BLaER1 (cell line): Measurements from ENCODE around the gene DNAJC18.

Experiments used
- H3K27ac ChIP-seq: shearing (Covaris generic); formaldehyde crosslinking; 2 replicates; pipeline ENCODE4 v1.8.1; 2022
- H3K27me3 ChIP-seq: shearing (Covaris generic); formaldehyde crosslinking; 2 replicates; pipeline ENCODE4 v1.8.1; 2022
- H3K36me3 ChIP-seq: shearing (Covaris generic); formaldehyde crosslinking; 2 replicates; pipeline ENCODE4 v1.8.1; 2022
- H3K4me1 ChIP-seq: shearing (Covaris generic); formaldehyde crosslinking; 2 replicates; pipeline ENCODE4 v1.8.1; 2022
- H3K4me2 ChIP-seq: shearing (Covaris generic); formaldehyde crosslinking; 2 replicates; pipeline ENCODE4 v1.8.1; 2022
- H3K4me3 ChIP-seq: shearing (Covaris generic); formaldehyde crosslinking; 2 replicates; pipeline ENCODE4 v1.8.1; 2022
- H3K9ac ChIP-seq: shearing (Covaris generic); formaldehyde crosslinking; 2 replicates; pipeline ENCODE4 v1.8.1; 2022
- H3K9me3 ChIP-seq: shearing (Covaris generic); formaldehyde crosslinking; 2 replicates; pipeline ENCODE4 v1.8.1; 2022
- H4K20me1 ChIP-seq: shearing (Covaris generic); formaldehyde crosslinking; 2 replicates; pipeline ENCODE4 v1.8.1; 2022
- Cebpa-rat ChIP-seq: shearing (Covaris generic); IDR thresholded peaks from 2 replicates; pipeline ENCODE4 v1.8.1; 2022

The DNAJC18 gene

DNA sequence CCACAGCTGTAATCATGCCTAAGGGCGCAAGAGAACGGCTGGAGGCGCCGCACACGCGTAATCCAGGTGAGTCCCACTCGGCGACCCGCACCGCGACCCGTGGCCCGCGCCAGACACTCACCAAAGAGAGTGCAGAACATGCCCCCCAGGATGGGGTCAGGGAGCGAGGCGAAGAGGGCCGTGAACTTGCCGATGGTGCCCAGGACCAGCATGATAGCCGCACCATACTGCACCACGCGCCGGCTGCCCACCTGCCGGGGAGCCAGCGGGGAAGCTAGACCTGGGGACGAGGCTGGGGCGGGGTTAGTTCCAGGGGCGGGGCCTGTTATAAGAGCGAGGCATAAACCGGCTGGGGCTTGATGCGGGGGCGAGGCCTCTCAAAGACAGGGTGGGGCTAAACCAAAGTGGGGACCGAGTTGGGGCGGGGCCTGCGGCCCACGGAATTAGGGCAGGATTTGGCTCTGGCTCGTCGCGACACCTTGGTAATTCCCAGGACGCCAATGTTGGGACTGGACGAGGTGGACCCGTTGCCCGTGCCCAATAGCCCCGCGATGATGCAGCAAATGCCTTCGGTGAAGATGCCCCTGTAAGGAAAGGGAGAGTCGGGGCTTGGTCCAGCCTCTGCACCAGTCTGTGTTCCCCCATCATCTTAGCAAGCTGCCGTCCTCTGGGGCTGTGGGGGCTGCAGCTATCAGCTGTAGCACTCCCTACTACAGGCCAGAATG lies 61.1 kb downstream of the DNAJC18 start:
- Histone ChIP-seq H3K4me1 (peaks cover 44% of the 10 kb centered on the region), H3K27ac (0 out of 2 replicates have a peak overlapping the region, but pooled peaks have one; percentile 3), H3K4me2 (no peak overlapping the region)

GRCh38 chr5:139377226-139377625 lies 62.1 kb downstream of the DNAJC18 start:
- Histone ChIP-seq H3K36me3 (peaks cover 75% of the 10 kb centered on the region), H3K27ac (no peak overlapping the region), H4K20me1 (no peaks in the 10 kb centered on the region; the same call in 1 of the 2 replicates), H3K4me1 (peaks cover 33% of the 10 kb centered on the region), H3K4me2 (no peak overlapping the region), H3K4me3 (no peak overlapping the region), H3K9me3 (no peaks in the 10 kb centered on the region), H3K27me3 (no peaks in the 10 kb centered on the region), H3K9ac (no peak overlapping the region)
- TF ChIP-seq Cebpa-rat, result no peak

More for the DNA sequence above, 61.1 kb downstream of the DNAJC18 start:
- Histone ChIP-seq H3K27me3 (no peaks in the 10 kb centered on the region), H3K4me3 (no peak overlapping the region), H3K9me3 (no peaks in the 10 kb centered on the region), H4K20me1 (peaks cover 7% of the 10 kb centered on the region; the same call in 1 of the 2 replicates), H3K36me3 (peaks cover 64% of the 10 kb centered on the region), H3K9ac (no peak overlapping the region)
- TF ChIP-seq Cebpa-rat, result no peak

- H4K20me1 ChIP-seq, result peaks cover under 1% of the 10 kb centered on the region; the same call in 1 of the 2 replicates
- peaks cover 83% of the 10 kb centered on the region for H3K36me3 ChIP-seq
- no peaks in the 10 kb centered on the region for H3K27me3 ChIP-seq
- peaks cover 25% of the 10 kb centered on the region for H3K4me1 ChIP-seq
- no peak overlapping the region for H3K4me2 ChIP-seq
- no peak overlapping the region for H3K9ac ChIP-seq
- TF ChIP-seq Cebpa-rat, result no peak
- no peak overlapping the region for H3K4me3 ChIP-seq
- H3K9me3 ChIP-seq, result no peaks in the 10 kb centered on the region
- no peak overlapping the region for H3K27ac ChIP-seq
These were observed 63.0 kb downstream of the DNAJC18 start for GRCh38 chr5:139376364-139376763.

GRCh38 chr5:139374909-139375308 lies 64.4 kb downstream of the DNAJC18 start:
- Histone ChIP-seq H3K36me3 (peaks cover 93% of the 10 kb centered on the region), H3K9ac (no peak overlapping the region), H3K4me1 (peaks cover 24% of the 10 kb centered on the region), H3K4me3 (no peak overlapping the region), H3K4me2 (no peak overlapping the region), H4K20me1 (peaks cover 7% of the 10 kb centered on the region; the same call in 1 of the 2 replicates), H3K9me3 (no peaks in the 10 kb centered on the region), H3K27ac (no peak overlapping the region), H3K27me3 (no peaks in the 10 kb centered on the region)
- no peak for TF ChIP-seq Cebpa-rat

GRCh38 chr5:139371482-139372435 lies 67.6 kb downstream of the DNAJC18 start:
- no peaks in the 10 kb centered on the region for H3K27me3 ChIP-seq
- H3K9ac ChIP-seq, result no peak overlapping the region
- no peak for TF ChIP-seq Cebpa-rat
- H3K4me1 ChIP-seq, result peaks cover 23% of the 10 kb centered on the region
- no peak overlapping the region for H3K4me3 ChIP-seq
- H4K20me1 ChIP-seq, result peaks cover 32% of the 10 kb centered on the region
- peaks cover 96% of the 10 kb centered on the region for H3K36me3 ChIP-seq
- H3K9me3 ChIP-seq, result no peaks in the 10 kb centered on the region
- H3K4me2 ChIP-seq, result no peak overlapping the region
- H3K27ac ChIP-seq, result no peak overlapping the region

GRCh38 chr5:139369181-139369580 lies 70.1 kb downstream of the DNAJC18 start:
- Histone ChIP-seq H3K27me3 (no peaks in the 10 kb centered on the region), H3K4me3 (no peak overlapping the region), H3K9ac (no peak overlapping the region), H3K4me2 (no peak overlapping the region), H3K27ac (no peak overlapping the region), H4K20me1 (peaks cover 57% of the 10 kb centered on the region), H3K36me3 (peaks cover 100% of the 10 kb centered on the region), H3K9me3 (no peaks in the 10 kb centered on the region), H3K4me1 (peaks cover 26% of the 10 kb centered on the region)
- no peak for TF ChIP-seq Cebpa-rat

- H3K4me2 ChIP-seq, result no peak overlapping the region
- H3K9me3 ChIP-seq, result no peaks in the 10 kb centered on the region
- peaks cover 26% of the 10 kb centered on the region for H3K4me1 ChIP-seq
- no peak overlapping the region for H3K4me3 ChIP-seq
- H3K36me3 ChIP-seq, result peaks cover 100% of the 10 kb centered on the region
- H4K20me1 ChIP-seq, result peaks cover 62% of the 10 kb centered on the region
- H3K27me3 ChIP-seq, result no peaks in the 10 kb centered on the region
- no peak overlapping the region for H3K9ac ChIP-seq
- no peak for TF ChIP-seq Cebpa-rat
- no peak overlapping the region for H3K27ac ChIP-seq
These were observed 70.7 kb downstream of the DNAJC18 start for GRCh38 chr5:139368613-139369012.

GRCh38 chr5:139364466-139364865 lies 74.9 kb downstream of the DNAJC18 start:
- no peak overlapping the region for H3K4me2 ChIP-seq
- no peak overlapping the region for H3K4me3 ChIP-seq
- no peak overlapping the region for H3K27ac ChIP-seq
- H3K4me1 ChIP-seq, result peaks cover 8% of the 10 kb centered on the region
- H3K9ac ChIP-seq, result no peak overlapping the region
- no peaks in the 10 kb centered on the region for H3K9me3 ChIP-seq
- no peak for TF ChIP-seq Cebpa-rat
- H3K27me3 ChIP-seq, result no peaks in the 10 kb centered on the region
- peaks cover 97% of the 10 kb centered on the region for H4K20me1 ChIP-seq
- H3K36me3 ChIP-seq, result peaks cover 99% of the 10 kb centered on the region

DNA sequence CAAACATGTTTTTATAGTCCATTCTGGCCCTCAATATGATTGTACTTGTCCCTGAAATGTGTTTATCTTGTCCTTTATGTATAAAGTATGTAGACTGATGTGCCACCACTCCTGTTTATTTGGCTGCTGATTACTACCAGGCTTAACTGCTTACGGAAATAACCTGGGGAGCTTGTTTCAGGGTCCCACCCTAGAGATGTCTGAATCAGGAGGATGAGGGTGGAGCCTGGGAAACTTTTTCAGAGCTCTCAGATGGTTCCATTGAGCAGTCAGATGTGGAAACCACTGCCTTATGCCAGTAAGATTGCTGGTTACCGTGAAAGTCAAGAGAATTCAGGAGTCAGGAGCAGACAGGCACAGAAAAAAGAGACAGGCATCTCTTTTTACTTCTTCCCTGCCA lies 75.4 kb downstream of the DNAJC18 start:
- no peak overlapping the region for H3K4me3 ChIP-seq
- H3K9me3 ChIP-seq, result no peaks in the 10 kb centered on the region
- no peak overlapping the region for H3K9ac ChIP-seq
- H3K4me1 ChIP-seq, result peaks cover 8% of the 10 kb centered on the region
- no peak for TF ChIP-seq Cebpa-rat
- peaks cover 99% of the 10 kb centered on the region for H3K36me3 ChIP-seq
- H4K20me1 ChIP-seq, result peaks cover 99% of the 10 kb centered on the region
- H3K27me3 ChIP-seq, result no peaks in the 10 kb centered on the region
- no peak overlapping the region for H3K4me2 ChIP-seq
- H3K27ac ChIP-seq, result no peak overlapping the region
